ENCODE measurements around the gene LPA. TPM values are rescaled to one million over a fixed set of nuclear protein-coding genes. Genes with fewer than 3 reads are reported as not detected.
A peak's percentile ranks its signal among the peaks of the same experiment; 100 is the strongest.
"Not testable (repeated sequence)": the region's sequence is repeated elsewhere in the genome, so short reads cannot be mapped to it uniquely, and the experiment has no call there.

LPA gene
- not detected in 2 replicates for total RNA-seq

- DNase-seq: not testable (repeated sequence)
Measured at GRCh38 chr6:160664198-160664597, at the start of gene LPA. TSS of gene LPA (minus strand) at chr6:160664275. CDS start at chr6:160664214, 61 bp downstream.

DNA sequence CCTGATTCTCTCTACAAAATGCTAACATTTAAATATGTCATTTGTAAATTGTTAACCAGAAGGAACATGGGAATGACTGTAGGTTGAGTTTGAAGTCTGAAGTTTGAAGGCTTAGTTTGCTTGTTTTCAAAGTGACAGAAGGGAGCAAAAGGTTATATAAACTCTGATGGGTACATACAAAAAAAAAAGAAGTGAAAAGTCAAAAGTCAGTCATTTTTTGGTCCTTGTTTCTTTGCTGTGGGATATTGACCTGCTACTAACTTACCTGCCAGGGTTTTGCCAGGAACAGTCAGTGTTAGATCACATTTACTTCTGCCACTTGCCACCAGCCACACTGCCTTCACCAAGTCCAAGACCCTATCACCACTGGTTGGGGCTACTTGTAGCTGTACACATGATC is 44.9 kb upstream of the LPA start:
- not testable (repeated sequence) for DNase-seq

- not testable (repeated sequence) for DNase-seq
Measured at GRCh38 chr6:160704688-160705087, 40.6 kb upstream of the LPA start.

GRCh38 chr6:160701918-160702680 is 38.0 kb upstream of the LPA start, which contains the start of gene PLG:
TSS of gene PLG (plus strand) at chr6:160702244. CDS start at chr6:160702305, 61 bp downstream.
- DNase-seq: not testable (repeated sequence)

- no peak for DNase-seq
Measured at GRCh38 chr6:160697826-160698225, 33.8 kb upstream of the LPA start.

GRCh38 chr6:160696884-160697283 is 32.8 kb upstream of the LPA start:
- not testable (repeated sequence) for DNase-seq

DNA sequence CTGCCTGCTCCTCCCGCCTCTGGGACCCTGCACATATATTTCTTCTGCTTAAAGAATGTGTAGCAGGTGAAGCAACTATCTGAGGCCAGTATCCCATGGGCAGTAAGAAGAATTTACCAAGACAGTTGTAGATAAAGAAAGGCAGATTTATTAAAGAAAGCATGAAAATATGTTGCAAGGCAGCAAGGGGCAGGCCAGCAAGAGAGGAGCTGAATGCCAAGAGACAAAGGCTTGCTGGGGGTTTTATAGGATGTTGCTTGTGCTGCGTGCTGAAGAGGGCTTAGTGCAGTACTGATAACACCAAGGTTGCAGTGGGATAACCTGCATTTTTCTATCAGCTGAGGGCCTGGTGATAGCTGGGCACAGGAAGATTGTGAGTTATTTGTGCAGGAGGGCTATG is 31.5 kb upstream of the LPA start:
- not testable (repeated sequence) for DNase-seq

- not testable (repeated sequence) for DNase-seq
Measured at GRCh38 chr6:160695025-160695424, 30.9 kb upstream of the LPA start.

- DNase-seq: peak; percentile 2
Measured at GRCh38 chr6:160692369-160692959, 28.4 kb upstream of the LPA start.

GRCh38 chr6:160691617-160692016 is 27.5 kb upstream of the LPA start:
- no peak for DNase-seq

GRCh38 chr6:160690458-160690857 is 26.4 kb upstream of the LPA start:
- DNase-seq: no peak

GRCh38 chr6:160685762-160686450 is 21.8 kb upstream of the LPA start:
- no peak for DNase-seq

GRCh38 chr6:160685101-160685761 is 21.2 kb upstream of the LPA start:
- not testable (repeated sequence) for DNase-seq

DNA sequence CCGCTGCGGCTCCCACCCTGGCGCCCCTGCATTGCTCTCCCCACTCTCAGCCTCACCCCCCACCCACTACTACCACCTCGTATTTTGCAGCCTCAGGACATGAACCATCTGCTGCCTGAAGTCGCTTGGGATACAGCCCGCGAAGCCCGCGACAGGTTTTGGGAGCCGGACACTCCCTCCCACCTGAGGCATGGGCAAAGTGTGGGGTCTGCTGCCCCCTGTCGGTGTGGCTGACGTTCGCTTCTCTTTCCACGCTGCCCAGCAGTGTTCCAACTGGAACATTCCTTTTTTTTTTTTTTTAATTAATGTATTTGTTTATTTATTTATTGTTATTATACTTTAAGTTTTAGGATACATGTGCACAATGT is 15.3 kb upstream of the LPA start:
- DNase-seq: no peak

- DNase-seq: no peak
Measured at GRCh38 chr6:160678744-160679401, 14.8 kb upstream of the LPA start.

DNA sequence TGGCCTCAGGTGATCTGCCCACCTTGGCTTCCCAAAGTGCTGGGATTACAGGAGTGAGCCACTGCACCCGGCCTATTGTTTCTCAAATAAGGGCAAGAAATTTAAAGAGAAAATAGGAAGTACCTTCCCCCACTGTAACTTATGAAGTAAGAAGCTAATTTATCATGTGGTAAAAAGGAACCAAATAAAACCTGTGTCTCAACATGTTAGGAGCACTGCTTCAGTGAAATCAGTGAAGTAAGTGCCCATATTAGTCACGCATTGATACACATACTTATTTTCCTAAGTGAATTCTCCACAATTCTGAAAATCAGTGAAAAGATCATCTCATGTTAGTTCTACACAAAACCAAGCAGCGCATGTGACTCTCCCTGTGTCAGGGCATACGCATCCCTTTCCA is 14.2 kb upstream of the LPA start:
- DNase-seq: no peak

GRCh38 chr6:160676418-160676817 is 12.3 kb upstream of the LPA start:
- DNase-seq: not testable (repeated sequence)

GRCh38 chr6:160668589-160668988 is 4.5 kb upstream of the LPA start:
- DNase-seq: no peak

DNA sequence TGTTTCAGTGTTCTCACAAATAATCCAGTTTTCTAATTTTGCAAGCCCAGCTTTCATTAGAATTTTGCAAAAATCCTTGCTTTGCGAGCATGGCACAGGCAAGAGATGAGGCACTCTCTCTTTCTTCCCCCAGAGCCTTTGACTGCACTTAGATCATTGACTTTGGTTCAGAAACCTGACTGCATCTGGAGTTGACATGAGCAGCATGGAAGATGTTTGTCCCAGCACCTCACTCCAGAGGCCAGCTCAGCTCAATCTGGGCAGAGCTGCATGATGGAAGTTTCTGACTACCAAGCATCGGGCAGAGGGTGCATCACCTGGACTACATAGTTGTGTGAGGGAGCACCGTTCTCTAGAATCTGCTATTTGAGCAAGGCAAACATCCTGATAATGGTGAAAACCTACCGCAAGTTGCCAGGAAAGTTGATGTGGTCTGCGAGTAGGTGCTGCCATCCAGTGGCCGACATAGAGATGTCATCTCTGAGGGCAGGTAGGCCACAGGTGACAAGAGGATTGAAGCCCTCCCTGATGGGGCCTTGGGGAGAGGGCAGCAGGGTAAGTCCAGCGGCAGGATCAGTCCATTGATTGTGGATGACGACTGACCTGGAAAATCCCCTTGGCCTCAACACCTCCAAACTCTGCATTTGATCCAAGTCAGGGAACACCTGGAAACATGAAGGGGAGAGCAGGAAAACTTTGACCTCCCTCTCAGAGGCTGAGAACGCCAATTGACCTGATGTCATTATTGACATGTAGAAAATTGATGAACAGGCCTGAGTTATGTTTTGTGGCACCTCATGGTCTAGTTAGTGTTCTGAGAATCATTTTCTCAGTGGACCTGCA is 3.8 kb upstream of the LPA start:
- no peak for DNase-seq

GRCh38 chr6:160662842-160663241 is 1.2 kb downstream of the LPA start:
- DNase-seq: no peak

GRCh38 chr6:160662429-160662828 is 1.6 kb downstream of the LPA start:
- no peak for DNase-seq

DNA sequence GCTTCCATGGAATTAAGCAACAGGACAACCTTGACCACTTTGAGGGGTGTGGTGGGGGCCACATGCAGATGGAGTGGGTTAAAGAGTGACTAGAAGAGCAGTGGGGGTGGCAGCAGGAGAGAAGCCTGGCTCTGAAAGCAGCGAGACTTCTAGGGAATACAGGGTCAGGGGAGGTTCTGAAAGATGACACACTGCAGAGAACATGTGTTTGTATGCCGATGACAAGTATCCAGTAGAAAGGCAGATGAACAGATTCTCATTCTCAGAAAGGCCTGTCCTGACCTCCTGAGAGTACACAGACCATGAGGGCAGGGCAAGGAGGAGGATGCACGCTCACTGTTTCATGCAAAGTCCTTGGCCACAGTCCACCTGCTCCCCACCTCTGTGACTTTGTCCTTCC is 2.9 kb downstream of the LPA start:
- DNase-seq: no peak

Data from dermis blood vessel endothelial cell (primary cell).